GM19395 (cell line): ENCODE data around the gene GPRC5D.

ENCODE experiments used
- ATAC-seq: cut with Tn5 transposase; IDR thresholded peaks from one replicate; pipeline ENCODE4 v1.9.1; 2021; ENCODE audit warnings: mild to moderate bottlenecking, moderate library complexity; ENCODE audit not compliant: unreplicated experiment

Gene GPRC5D

GRCh38 chr12:12938541-12938940 lies 13.4 kb downstream of the GPRC5D start:
- ATAC-seq = no peak

DNA sequence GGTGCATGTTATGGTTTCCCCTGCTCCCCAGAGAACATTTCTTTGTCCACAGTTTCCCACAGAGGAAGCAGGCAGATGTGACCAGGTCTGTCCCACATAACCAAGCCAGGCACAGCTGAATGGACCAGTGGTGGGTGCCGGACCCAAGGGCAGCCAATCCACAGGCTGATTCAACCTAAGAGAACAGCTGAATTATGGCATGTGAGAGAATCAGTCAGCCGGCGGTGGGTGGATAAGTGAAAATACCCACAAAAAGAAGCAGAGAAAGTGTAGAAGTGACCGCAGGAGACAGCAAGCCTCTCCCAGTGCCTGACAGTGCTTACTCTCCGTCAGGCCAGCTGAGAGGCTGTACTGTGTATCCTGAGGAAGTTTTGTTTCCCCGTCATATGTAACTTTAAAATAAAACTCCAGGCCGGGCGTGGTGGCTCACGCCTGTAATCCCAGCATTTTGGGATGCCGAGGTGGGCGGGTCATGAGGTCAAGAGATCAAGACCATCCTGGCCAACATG lies 14.9 kb downstream of the GPRC5D start:
- no peak for ATAC-seq

DNA sequence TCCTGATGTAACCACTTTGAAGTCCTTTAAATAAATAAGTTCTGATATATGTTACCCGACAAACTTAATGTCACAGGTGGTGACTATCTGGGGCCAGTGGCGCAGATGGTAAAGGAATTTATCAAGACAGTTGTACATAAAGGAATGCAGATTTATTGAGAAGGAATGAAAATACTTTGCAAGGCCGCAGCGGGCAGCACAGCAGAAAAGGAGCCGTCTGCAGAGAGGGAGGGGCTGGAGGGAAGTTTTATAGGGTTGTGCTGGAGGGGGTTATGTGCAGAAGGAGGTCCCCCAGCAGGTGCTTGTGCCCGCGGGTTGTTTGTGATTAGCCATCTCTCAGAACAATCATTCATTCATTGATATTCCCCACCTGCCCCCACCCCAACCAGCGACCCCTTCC lies 17.4 kb downstream of the GPRC5D start:
- no peak for ATAC-seq

DNA sequence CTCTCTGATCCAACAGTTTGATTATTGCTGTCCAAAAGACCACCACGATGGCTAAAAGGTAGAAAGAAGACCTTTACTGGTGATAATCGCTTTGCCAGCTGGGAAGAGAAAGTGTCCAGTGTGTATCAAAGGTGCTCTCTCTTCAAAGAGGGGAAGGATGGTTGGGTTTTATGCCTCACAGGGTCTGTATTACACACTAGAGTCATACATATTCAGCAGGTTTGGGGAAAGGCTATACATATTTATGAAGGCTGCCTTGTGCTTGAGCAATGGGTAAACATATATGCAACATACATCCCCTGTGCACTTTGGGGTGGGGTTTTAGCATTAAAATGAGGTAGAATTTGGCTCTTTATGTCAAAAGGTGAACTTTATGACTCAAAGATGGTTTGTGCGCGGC lies 18.2 kb downstream of the GPRC5D start:
- ATAC-seq = no peak

GRCh38 chr12:12930633-12931219 lies 21.2 kb downstream of the GPRC5D start:
- no peak for ATAC-seq

GRCh38 chr12:12929696-12930095 lies 22.3 kb downstream of the GPRC5D start:
- no peak for ATAC-seq

GRCh38 chr12:12927211-12928079 lies 24.5 kb downstream of the GPRC5D start:
- no peak for ATAC-seq

DNA sequence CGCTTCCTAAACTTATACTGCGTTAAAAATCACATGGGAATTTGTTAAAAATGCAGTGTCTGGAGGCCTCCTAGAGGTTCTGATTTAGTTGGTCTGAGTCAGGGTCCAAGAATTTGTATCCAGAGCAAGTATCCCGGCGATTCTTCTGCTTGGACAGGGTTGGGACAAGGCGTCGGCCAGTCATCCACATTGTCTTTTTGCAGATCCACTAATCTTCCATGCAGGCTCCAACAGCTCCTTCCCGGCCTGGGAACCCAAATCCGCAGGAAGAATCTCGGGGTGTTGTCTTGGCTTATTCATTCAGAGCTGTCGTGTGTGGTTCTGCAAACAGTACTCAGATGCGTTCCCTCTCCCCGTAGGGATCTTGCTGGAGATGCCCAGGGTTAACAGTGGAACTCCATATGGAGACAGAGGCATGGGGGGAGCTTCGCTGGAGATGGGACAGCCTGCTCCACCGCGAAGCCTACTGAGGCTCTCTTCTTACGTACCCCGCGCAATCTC lies 25.3 kb downstream of the GPRC5D start:
- ATAC-seq = no peak

GRCh38 chr12:12925388-12925787 lies 26.6 kb downstream of the GPRC5D start:
- no peak for ATAC-seq

DNA sequence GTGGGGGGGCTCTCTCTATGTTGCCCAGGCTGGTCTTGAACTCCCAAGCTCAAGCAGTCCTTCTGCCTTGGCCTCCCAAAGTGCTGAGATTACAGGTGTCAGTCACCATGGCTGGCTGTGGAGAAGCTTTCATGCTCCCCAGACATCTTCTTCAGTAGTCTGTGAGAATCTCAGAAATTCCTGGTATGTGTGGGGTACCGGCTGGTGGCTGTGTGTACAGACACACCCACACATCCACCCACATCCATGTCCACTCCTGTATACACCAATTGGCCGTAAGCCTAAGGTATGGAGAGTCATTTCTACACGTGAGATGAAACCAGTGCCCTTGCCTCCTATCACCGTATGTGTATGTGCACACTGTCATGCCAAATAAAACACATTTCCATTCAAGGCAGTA lies 27.8 kb downstream of the GPRC5D start:
- no peak for ATAC-seq

DNA sequence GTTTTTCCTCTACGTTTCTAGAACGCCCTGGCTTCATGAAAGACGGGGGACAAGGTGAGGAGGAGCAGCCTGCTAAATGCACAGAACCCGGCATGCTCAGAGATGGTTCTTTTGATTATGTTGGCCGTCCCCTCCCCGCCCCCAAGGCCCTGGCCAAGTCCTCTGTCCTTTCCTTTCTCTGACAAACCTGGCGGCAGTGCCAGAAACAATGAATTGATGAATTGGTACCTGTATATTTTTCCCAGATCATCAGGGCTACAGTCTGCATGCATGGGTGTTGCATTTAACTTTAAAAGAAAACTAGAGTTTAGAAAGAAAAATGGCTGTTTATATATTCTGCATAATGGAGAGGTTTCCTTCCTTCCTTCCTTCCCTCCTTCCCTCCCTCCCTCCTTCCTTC lies 29.0 kb downstream of the GPRC5D start:
- ATAC-seq = no peak

DNA sequence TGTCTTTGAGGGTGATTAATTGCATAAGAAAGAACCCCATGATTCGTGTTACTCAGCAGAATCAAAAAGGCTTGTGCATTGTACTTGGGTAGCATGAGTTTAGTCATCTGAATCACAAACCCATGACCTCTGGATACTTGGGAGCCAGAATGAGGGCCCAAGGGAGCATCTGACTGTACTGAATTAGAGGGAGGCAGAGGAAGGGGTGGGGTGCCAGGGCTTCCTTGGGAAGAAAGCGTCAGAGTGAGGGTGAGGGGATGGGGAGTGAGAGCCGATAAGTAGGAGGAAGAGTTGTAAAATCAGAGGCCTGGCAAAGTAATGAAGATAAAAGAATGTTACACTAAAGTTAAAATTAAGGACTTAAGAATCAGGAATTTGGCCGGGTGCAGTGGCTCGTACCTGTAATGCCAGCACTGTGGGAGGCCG lies 29.8 kb downstream of the GPRC5D start:
- no peak for ATAC-seq

DNA sequence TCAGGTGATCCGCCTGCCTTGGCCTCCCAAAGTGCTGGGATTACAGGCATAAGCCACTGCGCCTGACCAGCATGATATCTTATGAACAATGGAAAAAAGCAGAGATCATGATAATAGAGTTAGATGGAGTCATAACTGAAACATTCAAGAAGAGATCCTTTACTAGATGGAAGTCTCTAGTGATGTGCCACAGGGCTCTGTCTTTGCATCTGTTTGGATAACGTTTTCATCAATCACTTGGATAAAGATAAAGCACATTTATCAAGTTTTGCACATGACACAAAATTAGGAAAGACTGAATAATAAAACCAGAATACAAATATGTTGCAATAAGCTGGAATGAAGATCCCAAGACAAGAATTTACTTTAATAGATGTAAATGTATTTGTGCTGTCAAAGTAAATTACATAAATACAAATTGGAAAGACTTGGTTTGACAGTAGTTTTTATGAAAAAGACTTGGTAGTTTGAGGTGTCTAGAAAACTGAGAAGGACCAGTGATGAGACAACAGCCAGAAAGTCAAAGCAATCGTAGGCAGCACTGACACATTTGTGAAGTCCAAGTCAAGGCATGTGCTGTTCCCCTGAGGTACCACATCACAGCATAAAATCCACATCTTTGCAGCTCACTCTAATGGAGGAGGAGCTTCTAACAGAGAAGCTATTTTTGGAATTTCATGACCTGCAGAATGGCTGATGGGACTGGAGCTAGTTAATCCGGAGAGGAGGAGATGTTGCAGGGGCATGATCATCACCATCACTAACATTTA lies 32.1 kb downstream of the GPRC5D start:
- no peak for ATAC-seq

DNA sequence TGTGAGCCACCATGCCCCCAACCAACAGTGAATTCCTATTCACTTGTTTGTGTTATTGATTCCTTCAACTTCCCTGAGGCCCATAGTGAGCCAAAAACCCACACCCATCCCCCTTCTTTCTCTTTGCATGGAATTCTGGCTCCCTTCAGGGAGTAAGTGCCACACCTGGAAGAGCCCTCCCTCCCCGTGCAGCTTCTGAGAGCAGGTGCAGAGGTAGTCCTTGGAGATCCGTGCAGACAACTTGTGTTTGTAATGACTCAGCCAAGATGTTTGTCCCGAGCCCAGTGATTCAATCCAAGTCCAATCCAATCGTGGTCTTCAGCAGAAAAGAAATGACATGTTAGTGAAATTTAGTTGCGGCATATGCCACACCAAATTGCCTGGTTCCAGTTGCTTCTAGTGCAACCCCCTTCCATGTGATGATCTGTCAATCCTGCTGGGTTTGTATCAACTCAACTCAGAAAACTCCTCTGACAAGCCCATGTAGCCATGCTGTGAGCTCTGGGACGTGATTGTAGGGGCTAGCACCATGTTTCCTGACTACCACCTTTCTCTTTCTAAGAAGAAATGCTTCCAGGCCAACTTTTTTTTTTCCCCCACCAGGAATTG lies 33.1 kb downstream of the GPRC5D start:
- ATAC-seq = no peak

DNA sequence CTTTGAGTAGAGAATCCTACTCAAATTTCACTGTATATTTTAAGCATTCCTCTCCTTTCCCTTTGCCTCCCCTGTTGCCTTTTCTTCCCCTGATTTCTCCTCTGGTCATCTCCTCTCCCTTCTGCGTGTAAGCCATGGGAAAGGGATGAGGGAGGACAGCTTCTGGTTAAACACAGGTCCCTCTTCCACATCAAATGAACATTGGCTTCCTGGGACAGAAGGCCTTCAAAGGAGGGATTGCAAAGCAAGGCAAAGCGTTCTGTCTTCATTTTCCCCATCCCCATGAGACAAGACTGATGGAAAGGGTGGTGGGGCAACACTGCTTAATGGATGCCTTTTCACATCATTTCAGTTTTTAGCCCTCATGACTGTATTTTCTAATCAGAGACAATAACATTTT lies 34.5 kb downstream of the GPRC5D start:
- ATAC-seq = no peak

DNA sequence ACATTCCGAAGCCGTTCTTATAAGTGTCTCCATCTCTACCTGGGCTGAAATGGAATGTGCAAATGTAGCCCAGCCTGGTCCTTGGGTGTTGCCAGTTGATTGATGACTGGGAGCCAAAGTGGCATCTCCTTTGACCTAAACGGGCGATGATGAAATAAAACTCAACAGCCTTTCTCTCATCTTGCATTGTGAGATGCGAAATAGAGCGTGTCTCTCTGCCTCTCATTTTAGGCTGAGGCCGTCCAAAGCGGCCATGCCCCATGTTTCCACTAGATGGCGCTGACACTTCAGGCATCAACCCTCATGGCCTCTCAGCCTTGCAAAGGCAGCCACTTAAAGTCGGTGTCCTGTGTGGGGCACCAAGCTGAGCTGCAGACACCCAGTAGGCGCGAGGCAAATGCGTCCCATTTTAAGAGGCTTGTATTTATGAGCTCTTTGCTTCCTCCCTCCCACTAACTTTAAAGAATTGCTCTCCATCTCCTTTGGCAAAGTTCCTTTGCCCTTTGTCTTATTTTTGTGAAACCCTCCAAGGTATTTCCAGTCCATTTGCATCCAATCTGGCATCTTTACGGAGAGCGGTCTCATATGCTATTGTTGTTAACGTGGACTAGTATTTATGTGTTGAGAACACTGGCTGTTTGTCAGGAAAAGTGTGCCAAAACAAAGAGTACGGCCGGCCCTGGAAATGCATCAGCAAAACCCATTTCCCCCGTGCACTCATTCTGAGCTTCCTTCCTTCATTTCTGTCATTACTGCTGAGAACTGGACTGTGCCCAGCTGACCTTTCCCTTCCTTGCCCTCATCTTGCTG lies 35.6 kb downstream of the GPRC5D start:
- peak; percentile 97 for ATAC-seq

DNA sequence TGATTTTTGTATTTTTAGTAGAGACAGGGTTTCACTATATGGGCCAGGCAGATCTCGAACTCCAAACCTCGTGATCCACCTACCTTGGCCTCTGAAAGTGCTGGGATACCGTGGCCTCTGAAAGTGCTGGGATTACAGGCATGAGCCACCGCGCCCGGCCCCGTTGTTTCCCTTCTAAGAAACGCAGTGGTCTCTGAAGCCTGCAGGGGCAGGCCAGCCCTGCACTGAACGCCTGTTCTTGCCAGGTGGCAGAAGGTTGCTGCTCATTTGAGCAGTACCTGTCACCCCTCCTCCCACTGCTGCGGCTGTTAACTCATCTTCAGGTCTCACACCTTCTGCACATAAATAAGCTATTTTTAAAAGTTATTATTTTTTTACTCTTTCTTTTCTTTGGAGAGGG lies 36.3 kb downstream of the GPRC5D start:
- ATAC-seq = no peak

GRCh38 chr12:12912711-12913110 lies 39.3 kb downstream of the GPRC5D start:
- ATAC-seq = no peak

GRCh38 chr12:12909995-12910420 lies 42.0 kb downstream of the GPRC5D start:
- ATAC-seq = no peak
